CD14-positive monocyte (primary cell): Measurements from ENCODE around the gene SH3BP5. TPM values are rescaled to one million over a fixed set of nuclear protein-coding genes. Genes with fewer than 3 reads are reported as not detected.

Experiments used
- DNase-seq, 3 donors: peaks; one replicate each; pipeline ENCODE4 v3.0.0-alpha.2; 2011 to 2022
- H2AFZ ChIP-seq: 2 replicates; pipeline ENCODE4 v1.6.0; 2012; ENCODE audit warnings: mild to moderate bottlenecking, low read depth, low read length, inconsistent platforms; ENCODE audit not compliant: insufficient read depth, poor library complexity, severe bottlenecking
- H3K27ac ChIP-seq, 2 donors: 1 replicate in 1 of 2; 2 replicates in 1 of 2; pipeline ENCODE4 v1.5.1; 2012 to 2013; ENCODE audit warnings: low read length in 2 of 2, control low read depth in 1 of 2, inconsistent platforms in 1 of 2, low read depth in 1 of 2, mild to moderate bottlenecking in 1 of 2
- H3K27me3 ChIP-seq, 2 donors: one replicate each; pipeline versions ENCODE4 v1.6.0 to v1.6.1; 2011 to 2013; ENCODE audit warnings: low read length in 2 of 2; ENCODE audit not compliant: control insufficient read depth in 2 of 2, insufficient read depth in 2 of 2
- H3K36me3 ChIP-seq, 2 donors: replicated peaks in 1 of 2; 1 replicate in 1 of 2; 2 replicates in 1 of 2; pipeline versions ENCODE4 v1.5.1 to v1.6.1; 2012 to 2013; ENCODE audit warnings: low read length in 2 of 2, control low read depth in 1 of 2, inconsistent platforms in 1 of 2, mild to moderate bottlenecking in 1 of 2; ENCODE audit not compliant: insufficient read depth in 2 of 2, control insufficient read depth in 1 of 2
- H3K4me1 ChIP-seq, 2 donors: 1 replicate in 1 of 2; 2 replicates in 1 of 2; pipeline versions ENCODE4 v1.5.1 to v1.6.1; 2012 to 2013; ENCODE audit warnings: low read length in 2 of 2, control low read depth in 1 of 2, inconsistent platforms in 1 of 2, mild to moderate bottlenecking in 1 of 2, moderate library complexity in 1 of 2; ENCODE audit not compliant: insufficient read depth in 2 of 2, control insufficient read depth in 1 of 2
- H3K4me2 ChIP-seq: replicated peaks from 2 replicates; pipeline ENCODE3; 2012; ENCODE audit warnings: low read length, moderate library complexity, mild to moderate bottlenecking; ENCODE audit not compliant: poor library complexity, severe bottlenecking; ENCODE audit errors: extremely low read depth
- H3K4me3 ChIP-seq, 3 experiments: fragments of 200-600 bp in 1 of 3; sonication (generic) in 1 of 3; replicated peaks in 1 of 3; 1 replicate in 2 of 3; 2 replicates in 1 of 3; pipeline ENCODE4 v1.5.1; 2011 to 2013; ENCODE audit warnings: low read length in 3 of 3, mild to moderate bottlenecking in 3 of 3, control low read depth in 2 of 3, low read depth in 2 of 3, inconsistent platforms in 1 of 3, moderate library complexity in 1 of 3
- H3K79me2 ChIP-seq: 2 replicates; pipeline ENCODE4 v1.6.0; 2012; ENCODE audit warnings: mild to moderate bottlenecking, control low read depth, inconsistent platforms, low read length, moderate library complexity; ENCODE audit not compliant: insufficient read depth
- H3K9ac ChIP-seq: 2 replicates; pipeline ENCODE4 v1.6.0; 2017; ENCODE audit warnings: low read length, mild to moderate bottlenecking; ENCODE audit not compliant: insufficient read depth, poor library complexity, severe bottlenecking
- H3K9me3 ChIP-seq, 2 donors: replicated peaks in 1 of 2; 1 replicate in 1 of 2; 2 replicates in 1 of 2; pipeline versions ENCODE4 v1.5.1 to v1.6.1; 2012 to 2013; ENCODE audit warnings: low read length in 2 of 2, control low read depth in 1 of 2; ENCODE audit not compliant: control insufficient read depth in 1 of 2, insufficient read depth in 1 of 2
- H4K20me1 ChIP-seq: 2 replicates; pipeline ENCODE4 v1.6.0; 2012; ENCODE audit warnings: mild to moderate bottlenecking, low read length, control low read depth, moderate library complexity; ENCODE audit not compliant: insufficient read depth
- H3K27ac Mint-ChIP-seq, 7 donors: one replicate each; pipeline ENCODE4 v1.8.0; 2020; ENCODE audit warnings: mild to moderate bottlenecking in 7 of 7, mixed read lengths in 7 of 7, moderate library complexity in 6 of 7, inconsistent platforms in 2 of 7
- H3K27me3 Mint-ChIP-seq, 3 donors: one replicate each; pipeline ENCODE4 v1.8.0; 2021 to 2022; ENCODE audit warnings: low read depth in 3 of 3, mild to moderate bottlenecking in 3 of 3, mixed read lengths in 3 of 3, moderate library complexity in 3 of 3, inconsistent platforms in 1 of 3
- H3K36me3 Mint-ChIP-seq, 2 donors: one replicate each; pipeline ENCODE4 v1.8.0; 2020; ENCODE audit warnings: mixed read lengths in 2 of 2, inconsistent platforms in 1 of 2, mild to moderate bottlenecking in 1 of 2
- H3K4me1 Mint-ChIP-seq: one replicate; pipeline ENCODE4 v1.8.0; 2020; ENCODE audit warnings: mild to moderate bottlenecking, mixed read lengths
- H3K4me3 Mint-ChIP-seq, 2 donors: one replicate each; pipeline ENCODE4 v1.8.0; 2020; ENCODE audit warnings: mild to moderate bottlenecking in 2 of 2, mixed read lengths in 2 of 2, moderate library complexity in 1 of 2
- H3K9me3 Mint-ChIP-seq, 7 donors: one replicate each; pipeline ENCODE4 v1.8.0; 2020 to 2022; ENCODE audit warnings: mixed read lengths in 7 of 7, mild to moderate bottlenecking in 6 of 7, moderate library complexity in 6 of 7, inconsistent platforms in 2 of 7
- CTCF ChIP-seq: fragments of 200-600 bp; IDR thresholded peaks from one replicate; pipeline ENCODE4 v1.8.0; 2022; ENCODE audit warnings: antibody characterized with exemption, mild to moderate bottlenecking
- WGBS: methylation state at CpG from one replicate; pipeline ENCODE4 v1.1.5; 2013; ENCODE audit warnings: missing lambda C conversion rate; ENCODE audit not compliant: insufficient coverage; 5-methylcytosine and 5-hydroxymethylcytosine counted together
- intact Hi-C, 2 donors: fragments of 100-400 bp; cut with micrococcal nuclease; formaldehyde crosslinking; loops; one replicate each; pipeline versions ENCODE4 v1.15.0 to v1.15.1; 2023
- polyA plus RNA-seq, 3 donors: library from polyadenylated mRNA; depleted of rRNA in 1 of 3; unstranded in 2 of 3; stranded (reverse) in 1 of 3; fragments of 300-500 nt in 2 of 3; fragments of >200 nt in 1 of 3; fragmentation: Illumina TruSeq in 2 of 3; gene quantifications; 1 replicate in 2 of 3; 2 replicates in 1 of 3; pipeline ENCODE4 v1.2.3, GENCODE V29; 2012 to 2021

The SH3BP5 gene
- polyA plus RNA-seq, 3 donors, result 10.7 to 29.6 (median 22.8) TPM

GRCh38 chr3:15260531-15260930 lies 71.9 kb downstream of the SH3BP5 start:
- Histone ChIP-seq H3K4me3 (no peak overlapping the region), H3K27me3 (no peaks in the 10 kb centered on the region), H4K20me1 (peaks cover 73% of the 10 kb centered on the region), H3K36me3 (peaks cover 66 to 77% of the 10 kb centered on the region in 2 donors), H3K27ac (no peak overlapping the region), H3K9me3 (no peaks in the 10 kb centered on the region), H3K4me2 (no peak overlapping the region), H2AFZ (no peak overlapping the region), H3K4me1 (no peaks in the 10 kb centered on the region), H3K79me2 (no peaks in the 10 kb centered on the region), H3K9ac (no peak overlapping the region)
- H3K9me3 Mint-ChIP-seq, result no peaks in the 10 kb centered on the region
- peaks cover 78 to 81% of the 10 kb centered on the region in 2 donors for H3K36me3 Mint-ChIP-seq
- H3K27ac Mint-ChIP-seq, result peak overlapping the region in 1 of 7 donors; percentile 33
- WGBS, result 95% methylated on average over 2 of the region's 4 CpGs
- no peaks in the 10 kb centered on the region for H3K4me1 Mint-ChIP-seq
- TF ChIP-seq CTCF, result no peak
- peaks cover 0 to 7% (median 2%) of the 10 kb centered on the region in 3 donors for H3K27me3 Mint-ChIP-seq
- intact Hi-C loops, result loop anchor here in 1 of 2 donors (10.0 kb wide), 1 partner anchor 294 kb away; no protein-coding TSS in a partner anchor
- DNase-seq, result no peak
- H3K4me3 Mint-ChIP-seq, result no peak overlapping the region

GRCh38 chr3:15258720-15259119 lies 73.7 kb downstream of the SH3BP5 start:
- H3K36me3 Mint-ChIP-seq, result peaks cover 83 to 84% of the 10 kb centered on the region in 2 donors
- peaks cover 83 to 84% of the 10 kb centered on the region in 2 donors for H3K36me3 ChIP-seq
- H3K9me3 Mint-ChIP-seq, result no peaks in the 10 kb centered on the region
- no peaks in the 10 kb centered on the region for H3K79me2 ChIP-seq
- DNase-seq, result no peak
- H2AFZ ChIP-seq, result no peak overlapping the region
- WGBS, result 97% methylated on average over 7 of the region's 7 CpGs
- H3K4me1 ChIP-seq, result no peaks in the 10 kb centered on the region
- no peak overlapping the region for H3K9ac ChIP-seq
- H4K20me1 ChIP-seq, result peaks cover 64% of the 10 kb centered on the region
- intact Hi-C loops, result no loop called here
- H3K4me1 Mint-ChIP-seq, result no peaks in the 10 kb centered on the region
- no peaks in the 10 kb centered on the region for H3K9me3 ChIP-seq
- no peak overlapping the region for H3K4me3 ChIP-seq
- peak overlapping the region in 2 of 7 donors; percentile 8 to 64 for H3K27ac Mint-ChIP-seq
- H3K27me3 Mint-ChIP-seq, result peaks cover 0 to 7% (median 2%) of the 10 kb centered on the region in 3 donors
- no peak for TF ChIP-seq CTCF
- no peaks in the 10 kb centered on the region for H3K27me3 ChIP-seq
- H3K4me2 ChIP-seq, result no peak overlapping the region
- H3K27ac ChIP-seq, result no peak overlapping the region
- H3K4me3 Mint-ChIP-seq, result no peak overlapping the region
